ENCODE data around the gene CDKN2B.

GRCh38 chr9:21969951-21970799 lies 38.9 kb downstream of the CDKN2B start:
- TF ChIP-seq ELK1 (IDR thresholded peaks at IDR 0.05; ENCODE audit: borderline replicate concordance, low read depth, low read length), result no peak
- TF ChIP-seq POLR2A (IDR thresholded peaks at IDR 0.05; ENCODE audit: low read depth, low read length), result no peak
- TF ChIP-seq RCOR1 (IDR thresholded peaks at IDR 0.05; ENCODE audit: insufficient replicate concordance, low read length), result no peak
- TF ChIP-seq CTCF (conservative IDR thresholded peaks at IDR 0.05; ENCODE audit: low read depth, low read length), result no peak
- no peak for TF ChIP-seq SMC3 (IDR thresholded peaks at IDR 0.05; ENCODE audit: low read depth, low read length)
- no peak for TF ChIP-seq CEBPB (IDR thresholded peaks at IDR 0.05; ENCODE audit: low read depth, low read length)
- TF ChIP-seq MXI1 (IDR thresholded peaks at IDR 0.05; ENCODE audit: borderline replicate concordance, low read depth, low read length), result no peak

Measured in IMR-90 (cell line).